Retinal pigment epithelial cell (primary cell): Measurements from ENCODE around the gene CD3E.

Experiments
- DNase-seq: peaks from one replicate; pipeline ENCODE4 v3.0.0-alpha.2; 2010; ENCODE audit warnings: low read depth
- H3K4me3 ChIP-seq: 2 replicates; pipeline ENCODE4 v1.5.1; 2011; ENCODE audit warnings: mild to moderate bottlenecking, low read length, control low read depth, moderate library complexity
- CTCF ChIP-seq: conservative IDR thresholded peaks from 2 replicates; pipeline ENCODE4 v1.5.1; 2011; ENCODE audit warnings: low read depth, low read length, control low read depth, inconsistent platforms

Gene CD3E

GRCh38 chr11:118321386-118322082 lies 17.0 kb downstream of the CD3E start:
- H3K4me3 ChIP-seq, result no peak overlapping the region
- TF ChIP-seq CTCF, result no peak
- no peak for DNase-seq

GRCh38 chr11:118322721-118323120 lies 18.2 kb downstream of the CD3E start:
- DNase-seq, result no peak
- H3K4me3 ChIP-seq, result no peak overlapping the region
- no peak for TF ChIP-seq CTCF

- no peak overlapping the region for H3K4me3 ChIP-seq
- no peak for DNase-seq
- TF ChIP-seq CTCF, result no peak
These were observed 20.8 kb downstream of the CD3E start for GRCh38 chr11:118325283-118325682.

- no peak for DNase-seq
- H3K4me3 ChIP-seq, result no peak overlapping the region
- no peak for TF ChIP-seq CTCF
These were observed 24.2 kb downstream of the CD3E start for GRCh38 chr11:118328745-118329144.

GRCh38 chr11:118334745-118335144 lies 30.2 kb downstream of the CD3E start:
- no peak for DNase-seq
- TF ChIP-seq CTCF, result no peak
- H3K4me3 ChIP-seq, result no peak overlapping the region

- no peak overlapping the region for H3K4me3 ChIP-seq
- TF ChIP-seq CTCF, result no peak
- DNase-seq, result no peak
These were observed 34.1 kb downstream of the CD3E start for GRCh38 chr11:118338637-118339061.

GRCh38 chr11:118339281-118339961 lies 34.9 kb downstream of the CD3E start:
- no peak overlapping the region for H3K4me3 ChIP-seq
- DNase-seq, result no peak
- TF ChIP-seq CTCF, result no peak
